ENCODE results near the gene NAIF1.
"Not testable (repeated sequence)": the region's sequence is repeated elsewhere in the genome, so short reads cannot be mapped to it uniquely, and the experiment has no call there.

Gene NAIF1

GRCh38 chr9:128088253-128088945 lies 21.3 kb upstream of the NAIF1 start:
- in situ Hi-C loops (cut with MboI; ENCODE audit: low sequenced_read_pairs) = no loop called here

GRCh38 chr9:128087262-128087661 lies 20.1 kb upstream of the NAIF1 start:
- in situ Hi-C loops (cut with MboI; ENCODE audit: low sequenced_read_pairs) = no loop called here

- in situ Hi-C loops (cut with MboI; ENCODE audit: low sequenced_read_pairs) = no loop called here
Observed at GRCh38 chr9:128085943-128086342, 18.8 kb upstream of the NAIF1 start.

GRCh38 chr9:128084746-128085145 lies 17.6 kb upstream of the NAIF1 start:
- in situ Hi-C loops (cut with MboI; ENCODE audit: low sequenced_read_pairs) = no loop called here

DNA sequence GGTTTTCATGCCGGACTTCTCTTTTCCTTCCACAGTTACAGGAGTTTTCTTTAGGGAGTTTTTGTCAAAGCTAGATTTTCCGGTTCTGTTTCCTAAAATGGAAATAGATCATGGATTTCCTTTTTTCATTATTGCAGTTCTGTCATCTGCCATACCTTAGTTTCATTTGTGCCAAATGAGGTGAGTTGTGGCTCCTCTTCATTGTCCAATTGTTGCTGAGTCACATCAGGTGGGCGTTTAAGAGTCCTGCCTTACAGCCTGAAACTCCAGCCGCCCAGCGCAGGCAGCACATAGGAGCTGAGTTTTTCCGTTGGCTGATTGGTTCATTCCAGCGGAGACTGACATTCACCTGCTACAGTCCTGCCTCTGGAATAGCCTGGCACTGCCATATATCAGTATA lies 15.0 kb upstream of the NAIF1 start:
- in situ Hi-C loops (cut with MboI; ENCODE audit: low sequenced_read_pairs) = no loop called here

GRCh38 chr9:128081056-128081455 lies 13.9 kb upstream of the NAIF1 start:
- in situ Hi-C loops (cut with MboI; ENCODE audit: low sequenced_read_pairs) = no loop called here

GRCh38 chr9:128080206-128080605 lies 13.1 kb upstream of the NAIF1 start:
- in situ Hi-C loops (cut with MboI; ENCODE audit: low sequenced_read_pairs) = no loop called here

GRCh38 chr9:128078504-128079434 lies 11.6 kb upstream of the NAIF1 start:
- in situ Hi-C loops (cut with MboI; ENCODE audit: low sequenced_read_pairs) = no loop called here

DNA sequence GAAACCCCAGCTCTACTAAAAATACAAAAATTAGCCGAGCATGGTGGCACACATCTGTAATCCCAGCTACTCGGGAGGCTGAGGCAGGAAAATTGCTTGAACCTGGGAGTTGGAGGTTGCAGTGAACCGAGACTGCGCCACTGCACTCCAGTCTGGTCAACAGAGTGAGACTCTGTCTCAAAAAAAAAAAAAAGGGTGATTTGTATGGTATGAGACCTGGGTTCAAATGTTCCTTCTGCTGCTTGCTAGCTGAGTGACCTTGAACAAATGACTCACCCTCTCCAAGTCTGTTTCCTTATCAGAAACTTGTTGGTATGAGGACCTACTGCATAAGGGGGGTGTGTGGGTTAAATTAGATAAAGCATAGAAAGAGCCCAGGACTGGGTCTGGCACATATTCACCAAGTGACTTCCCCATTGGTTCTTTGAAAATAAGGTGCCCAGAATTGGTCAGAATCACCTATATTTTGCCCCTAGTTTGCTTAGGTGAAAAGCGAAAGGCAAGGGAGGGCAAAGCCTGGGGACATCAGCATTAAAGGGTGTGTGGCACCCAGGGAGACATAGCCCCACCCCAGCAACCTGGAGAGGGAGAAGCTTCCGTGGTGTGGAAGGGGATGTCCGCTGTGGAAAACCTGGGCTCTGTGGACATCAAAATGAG lies 10.9 kb upstream of the NAIF1 start:
- in situ Hi-C loops (cut with MboI; ENCODE audit: low sequenced_read_pairs) = no loop called here

GRCh38 chr9:128073253-128073886 lies 6.2 kb upstream of the NAIF1 start:
- in situ Hi-C loops (cut with MboI; ENCODE audit: low sequenced_read_pairs) = no loop called here

- in situ Hi-C loops (cut with MboI; ENCODE audit: low sequenced_read_pairs) = no loop called here
Observed at GRCh38 chr9:128072144-128073021, 5.3 kb upstream of the NAIF1 start.

GRCh38 chr9:128071475-128071874 lies 4.4 kb upstream of the NAIF1 start:
- in situ Hi-C loops (cut with MboI; ENCODE audit: low sequenced_read_pairs) = not testable (repeated sequence)

DNA sequence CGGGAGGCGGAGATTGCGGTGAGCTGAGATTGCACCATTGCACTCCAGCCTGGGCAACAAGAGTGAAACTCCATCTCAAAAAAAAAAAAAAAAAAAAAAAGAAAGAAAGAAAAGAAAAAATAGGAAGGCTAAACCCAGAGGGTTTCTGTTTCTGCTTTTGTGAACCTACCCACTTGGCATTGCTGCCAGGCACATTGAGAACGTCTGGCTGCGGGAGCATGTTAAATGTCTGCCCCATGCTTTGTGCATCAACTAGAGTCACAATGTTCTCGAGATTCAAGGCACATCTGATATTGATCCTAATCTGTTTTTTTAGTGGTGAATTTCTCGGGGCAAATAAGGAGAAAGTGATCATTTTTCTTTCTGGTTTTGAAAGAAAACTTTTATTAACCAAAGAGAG lies 3.8 kb upstream of the NAIF1 start:
- in situ Hi-C loops (cut with MboI; ENCODE audit: low sequenced_read_pairs) = no loop called here

DNA sequence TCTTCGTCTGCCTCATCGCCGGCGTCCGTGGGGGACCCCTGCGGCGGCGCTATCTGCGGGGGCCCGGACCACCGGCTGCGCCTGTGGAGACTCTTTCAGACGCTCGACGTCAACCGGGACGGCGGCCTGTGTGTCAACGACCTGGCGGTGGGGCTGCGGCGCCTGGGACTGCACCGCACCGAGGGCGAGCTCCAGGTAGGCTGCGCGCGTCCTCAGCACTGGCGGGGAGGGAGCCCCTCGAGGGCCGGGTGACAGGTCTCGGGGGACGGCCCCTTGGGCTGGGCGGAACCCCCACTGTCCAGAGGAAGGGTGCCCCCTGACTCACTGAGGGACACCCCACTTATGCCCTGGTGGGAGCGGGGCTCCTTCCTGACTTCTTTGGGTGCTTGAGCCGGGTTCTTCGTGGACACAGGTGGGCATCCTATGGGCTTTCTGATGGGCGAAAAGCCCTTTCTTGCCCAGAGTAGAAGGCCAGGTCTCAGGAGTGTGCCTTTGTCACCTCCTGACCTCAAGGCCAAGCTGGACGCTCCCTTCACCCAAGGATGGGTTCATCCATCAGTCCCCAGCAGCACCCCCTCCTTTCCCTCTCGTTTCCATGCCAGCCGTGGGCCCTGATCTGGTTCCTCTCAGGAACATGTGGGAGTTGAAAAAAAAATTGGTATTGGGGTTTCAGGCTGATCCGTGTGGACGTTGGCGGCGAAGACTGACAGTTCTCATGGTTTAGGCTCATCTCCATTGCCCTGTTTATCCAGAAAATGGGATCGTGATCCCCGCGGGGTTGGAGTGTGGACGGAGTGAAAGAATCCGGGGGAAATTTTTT lies 1.5 kb upstream of the NAIF1 start:
- in situ Hi-C loops (cut with MboI; ENCODE audit: low sequenced_read_pairs) = no loop called here

GRCh38 chr9:128067645-128068385 lies 695 bp upstream of the NAIF1 start, which contains the start of gene SLC25A25:
TSS of gene SLC25A25 (plus strand) at chr9:128068232. CDS start at chr9:128068320, 88 bp downstream.
- in situ Hi-C loops (cut with MboI; ENCODE audit: low sequenced_read_pairs) = no loop called here

- in situ Hi-C loops (cut with MboI; ENCODE audit: low sequenced_read_pairs) = no loop called here
Observed at GRCh38 chr9:128065907-128066712, 1.0 kb downstream of the NAIF1 start.
